ENCODE data around the gene AGAP2. TPM values are rescaled to one million over a fixed set of nuclear protein-coding genes. Genes with fewer than 3 reads are reported as not detected.

Gene AGAP2
- 0.12 and 0.74 TPM in 2 replicates for total RNA-seq (2011; cell fraction: chromatin; rRNA removed; ENCODE audit: low replicate concordance)
- 0.26 and 0.67 TPM in 2 replicates for total RNA-seq (2011; cell fraction: nucleolus; rRNA removed)
- total RNA-seq (2011; cell fraction: nucleoplasm; rRNA removed), result 0.15 and 0.99 TPM in 2 replicates
- total RNA-seq (2014; rRNA removed) (0.18 and 0.20 TPM in 2 replicates), total RNA-seq (2014; rRNA removed; fragmentation: Illumina TruSeq; extraction: Trizol) (0.13 and 0.36 TPM in 2 replicates), total RNA-seq (2015; rRNA removed; fragmentation: Illumina TruSeq; extraction: Trizol) (0.04 and 0.08 TPM in 2 replicates), total RNA-seq (2021) (0.31 and 0.60 TPM in 2 replicates), polyA plus RNA-seq (2011; rRNA removed) (0.12 and 0.36 TPM in 2 replicates), polyA plus RNA-seq (2014; fragmentation: Illumina TruSeq; extraction: Trizol) (0.19 and 0.77 TPM in 2 replicates), polyA plus RNA-seq (2014; fragmentation: Nextera tagmentation; extraction: Ambion mirVana) (under 1 TPM in 1 of 2 experiments, not detected in 1; 0.07 TPM), polyA plus RNA-seq (2014; rRNA removed) (0.20 and 0.88 TPM in 2 replicates), polyA minus RNA-seq (2011; rRNA and poly(A)+ RNA removed) (0.09 and 0.67 TPM in 2 replicates), Bru-seq, nascent RNA (percentile 24 among the genes with signal in this experiment), BruChase-seq, experiment 1, labeled RNA remaining after a 2-hour chase (percentile 18 among the genes with signal in this experiment), BruChase-seq, experiment 2, labeled RNA remaining after a 6-hour chase (not detected)
- polyA plus RNA-seq (2011; cell fraction: cytosol; rRNA removed), result 0.06 and 0.22 TPM in 2 replicates
- polyA plus RNA-seq (2011; cell fraction: nucleus; rRNA removed), result 0.39 and 0.57 TPM in 2 replicates
- 0.46 and 0.65 TPM in 2 replicates for polyA plus RNA-seq (2012)
- polyA minus RNA-seq (2011; cell fraction: cytosol; rRNA and poly(A)+ RNA removed), result not detected in 2 replicates
- polyA minus RNA-seq (2011; cell fraction: nucleus; rRNA and poly(A)+ RNA removed), result 0.11 and 0.27 TPM in 2 replicates
- long read RNA-seq, experiment 1, result 0 reads
- long read RNA-seq, experiment 2, result 0 reads
- long read RNA-seq, experiment 3, result 0 reads

GRCh38 chr12:57738661-57739237 lies at the start of gene AGAP2:
TSS of gene AGAP2 (minus strand) at chr12:57738742. CDS start at chr12:57738246, 496 bp downstream.
- Histone ChIP-seq H2AFZ (ENCODE audit: low read depth, low read length) (no peak within 1 kb of the TSS), H3K4me3 (no peak within 1 kb of the TSS), H3K27ac (ENCODE audit: extremely low read depth, low read depth, low read length) (no peak within 1 kb of the TSS), H3K4me1 (replicated peaks in 1 of 2; ENCODE audit: control insufficient read depth in 2 of 2, insufficient read depth in 2 of 2, low read length in 2 of 2) (peaks cover 9 to 36% of the 10 kb centered on the region in 2 experiments; a peak in 4 of 5 replicates), H4K20me1 (replicated peaks; ENCODE audit: control insufficient read depth, insufficient read depth, low read length) (no peaks in the 10 kb centered on the region), H3K79me2 (ENCODE audit: control insufficient read depth, insufficient read depth, low read length) (no peaks in the 10 kb centered on the region), H3K27me3 (ENCODE audit: control insufficient read depth in 2 of 2, insufficient read depth in 2 of 2, low read length in 2 of 2) (peaks cover 2 to 36% of the 10 kb centered on the region in 2 experiments; a peak in 3 of 5 replicates), H3K9me3 (replicated peaks; ENCODE audit: control insufficient read depth, insufficient read depth, low read depth, low read length) (no peaks in the 10 kb centered on the region), H3K36me3 (ENCODE audit: control insufficient read depth, insufficient read depth, low read length) (no peaks in the 10 kb centered on the region), H3K9me1 (ENCODE audit: control insufficient read depth, insufficient read depth, low read length) (no peaks in the 10 kb centered on the region), H3K4me2 (ENCODE audit: insufficient read depth, low read length) (no peak within 1 kb of the TSS), H3K9ac (ENCODE audit: insufficient read depth in 1 of 2, low read depth in 2 of 2, low read length in 2 of 2) (0 out of 4 replicates have a peak within 1 kb of the TSS, but pooled peaks of 1 of the 2 experiments have one; percentile 87)
- DNase-seq (ENCODE audit: extremely low read depth in 1 of 4, low spot score in 3 of 4) (peak in 1 of 4 experiments; percentile 23), FAIRE-seq (no peak), ATAC-seq (no peak)
- in situ Hi-C loops (cut with MboI), result no loop called here
- ChIA-PET CTCF (ENCODE audit: low intra/inter-chr PET ratio) (no interaction called here), POLR2A (interaction anchor here (0.7 to 1.1 kb wide), 4 partner anchors 9 to 148 kb away, joined by 3 to 6 read pairs (median 4); partner anchors contain the start of gene PIP4K2C)
- BruUV-seq (replicated peaks), result no TSS peak
- intact Hi-C loops (cut with micrococcal nuclease), result loop anchor here (5.0 kb wide), 1 partner anchor 216 kb away; the partner anchor contains the start of genes DDIT3 and MBD6
- WGBS (ENCODE audit: insufficient coverage, low coverage, missing lambda C conversion rate), result 54% methylated on average over 8 of the region's 36 CpGs
- TF ChIP-seq ZBTB7A (IDR thresholded peaks at IDR 0.05; ENCODE audit: borderline replicate concordance, control insufficient read depth, low read depth, low read length), result peak; percentile 52; the same call in 1 of the 2 replicates
- peak; percentile 91 for TF ChIP-seq NEUROD1 (IDR thresholded peaks at IDR 0.05; ENCODE audit: borderline replicate concordance, low read depth, low read length, partially characterized antibody)
- peak; percentile 57; the same call in 1 of the 2 replicates for TF ChIP-seq EGR1 (conservative IDR thresholded peaks at IDR 0.05)
- TF ChIP-seq ZNF740 (CRISPR knock-in tag; IDR thresholded peaks at IDR 0.05), result peak; percentile 47; the same call in 1 of the 2 replicates
- peak in 1 of 2 experiments; percentile 60; a peak in 1 of 4 replicates for TF ChIP-seq ZNF740 (tag; IDR thresholded peaks at IDR 0.05)
- TF ChIP-seq ZNF780A (CRISPR knock-in tag; IDR thresholded peaks at IDR 0.05), result no peak
- TF ChIP-seq ELK3 (CRISPR knock-in tag; IDR thresholded peaks at IDR 0.05), result no peak
- TF ChIP-seq HDAC1 (IDR thresholded peaks at IDR 0.05), result no peak
- no peak for TF ChIP-seq ETS2 (tag; IDR thresholded peaks at IDR 0.05; ENCODE audit: borderline replicate concordance, poor library complexity, severe bottlenecking)
- no peak for TF ChIP-seq NELFE (IDR thresholded peaks at IDR 0.05; ENCODE audit: insufficient read depth, insufficient read length)
- no peak for TF ChIP-seq ZNF395 (CRISPR knock-in tag; IDR thresholded peaks at IDR 0.05)
- no peak for TF ChIP-seq KAT2B (IDR thresholded peaks at IDR 0.05; ENCODE audit: low read depth, low read length)
